Measurements from ENCODE around the gene RHBG. TPM values are rescaled to one million over a fixed set of nuclear protein-coding genes. Genes with fewer than 3 reads are reported as not detected.

RHBG gene
- polyA plus RNA-seq, 1 experiment, result not detected

GRCh38 chr1:156360534-156360933, 8.5 kb upstream of the RHBG start:
- POLR2A ChIA-PET, result no interaction called here

GRCh38 chr1:156365754-156366153, 3.3 kb upstream of the RHBG start:
- H3K27me3 ChIP-seq (ENCODE audit: control insufficient read depth, insufficient read depth, low read length), result peaks cover 56% of the 10 kb centered on the region
- CTCF ChIA-PET, result no interaction called here
- H3K27ac ChIP-seq (ENCODE audit: low read depth, low read length), result no peak overlapping the region
- no peaks in the 10 kb centered on the region; the same call in 1 of the 2 replicates for H3K9me3 ChIP-seq (ENCODE audit: control insufficient read depth, insufficient read depth, low read length)
- no peak overlapping the region for H3K4me3 ChIP-seq (ENCODE audit: low read depth, low read length)
- TF ChIP-seq CTCF (IDR thresholded peaks at IDR 0.05; ENCODE audit: low read depth, low read length), result no peak
- POLR2A ChIA-PET, result no interaction called here
- no peak for DNase-seq (ENCODE audit: low read depth, low spot score)

More at GRCh38 chr1:156360534-156360933, 8.5 kb upstream of the RHBG start:
- Histone ChIP-seq H3K27me3 (ENCODE audit: control insufficient read depth, insufficient read depth, low read length) (peaks cover 51% of the 10 kb centered on the region), H3K27ac (ENCODE audit: low read depth, low read length) (no peak overlapping the region), H3K4me3 (ENCODE audit: low read depth, low read length) (no peak overlapping the region), H3K9me3 (ENCODE audit: control insufficient read depth, insufficient read depth, low read length) (no peaks in the 10 kb centered on the region; the same call in 1 of the 2 replicates)
- TF ChIP-seq CTCF (IDR thresholded peaks at IDR 0.05; ENCODE audit: low read depth, low read length), result no peak
- DNase-seq (ENCODE audit: low read depth, low spot score), result no peak
- CTCF ChIA-PET, result interaction anchor here (0.6 to 3.9 kb wide), 7 partner anchors 11 to 270 kb away, joined by 3 to 21 read pairs (median 6); no protein-coding TSS in a partner anchor

GRCh38 chr1:156366378-156367166, 2.4 kb upstream of the RHBG start:
- H3K4me3 ChIP-seq (ENCODE audit: low read depth, low read length), result no peak overlapping the region
- TF ChIP-seq CTCF (IDR thresholded peaks at IDR 0.05; ENCODE audit: low read depth, low read length), result no peak
- no peaks in the 10 kb centered on the region; the same call in 1 of the 2 replicates for H3K9me3 ChIP-seq (ENCODE audit: control insufficient read depth, insufficient read depth, low read length)
- peaks cover 56% of the 10 kb centered on the region for H3K27me3 ChIP-seq (ENCODE audit: control insufficient read depth, insufficient read depth, low read length)
- no peak overlapping the region for H3K27ac ChIP-seq (ENCODE audit: low read depth, low read length)
- ChIA-PET POLR2A (no interaction called here), CTCF (no interaction called here)
- DNase-seq (ENCODE audit: low read depth, low spot score), result no peak

GRCh38 chr1:156367383-156368156, 1.4 kb upstream of the RHBG start:
- Histone ChIP-seq H3K9me3 (ENCODE audit: control insufficient read depth, insufficient read depth, low read length) (no peaks in the 10 kb centered on the region; the same call in 1 of the 2 replicates), H3K4me3 (ENCODE audit: low read depth, low read length) (no peak overlapping the region), H3K27me3 (ENCODE audit: control insufficient read depth, insufficient read depth, low read length) (peaks cover 56% of the 10 kb centered on the region), H3K27ac (ENCODE audit: low read depth, low read length) (no peak overlapping the region)
- ChIA-PET POLR2A (no interaction called here), CTCF (no interaction called here)
- no peak for DNase-seq (ENCODE audit: low read depth, low spot score)
- TF ChIP-seq CTCF (IDR thresholded peaks at IDR 0.05; ENCODE audit: low read depth, low read length), result no peak

Measured in AG04450 (cell line).